Suppressor macrophage treated with lipopolysaccharide for 1 hour (primary cell): Measurements from ENCODE around the gene CCDC40.
"Not testable (repeated sequence)": the region's sequence is repeated elsewhere in the genome, so short reads cannot be mapped to it uniquely, and the experiment has no call there.

Experiments used
- DNase-seq, 3 donors: peaks; one replicate each; pipeline ENCODE4 v3.0.0-alpha.2; 2020 to 2022

Gene CCDC40

DNA sequence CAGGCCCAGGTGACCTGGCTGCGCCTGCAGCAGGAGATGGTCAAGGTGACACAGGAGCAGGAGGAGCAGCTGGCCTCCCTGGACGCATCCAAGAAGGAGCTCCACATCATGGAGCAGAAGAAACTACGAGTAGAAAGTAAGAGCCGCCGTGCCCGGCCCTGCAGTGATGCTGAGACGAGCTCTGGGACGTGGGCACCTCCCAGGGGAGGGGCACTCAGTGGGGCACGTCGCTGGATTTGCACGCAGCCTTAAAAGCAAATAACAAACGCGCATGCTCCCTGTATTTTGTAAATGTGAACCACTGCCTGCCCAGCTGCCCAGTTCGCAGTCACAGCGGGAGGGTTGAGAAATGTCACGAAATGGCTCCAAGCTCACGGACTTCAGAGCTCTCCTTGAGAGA, 49.6 kb downstream of the CCDC40 start:
- no peak for DNase-seq

DNA sequence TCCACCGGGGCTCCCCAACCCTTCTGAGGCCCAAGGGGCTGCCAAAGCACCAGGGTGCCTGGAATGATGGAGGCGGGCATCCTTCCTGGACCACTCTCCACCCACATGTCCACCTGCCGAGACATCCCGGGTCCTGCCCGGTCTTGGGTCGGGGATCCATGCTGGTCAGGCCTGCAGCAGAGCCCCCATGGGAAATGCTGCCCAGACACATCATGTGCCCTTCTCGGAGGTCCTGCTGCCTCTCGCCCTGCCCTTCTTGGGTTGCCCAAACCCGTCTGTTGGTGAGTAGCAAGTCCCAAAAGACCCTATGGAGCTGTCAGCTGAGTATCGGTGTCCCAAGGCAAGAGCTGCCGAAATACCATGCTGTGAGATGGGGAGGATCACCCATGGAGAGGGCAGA, 50.2 kb downstream of the CCDC40 start:
- no peak for DNase-seq

DNA sequence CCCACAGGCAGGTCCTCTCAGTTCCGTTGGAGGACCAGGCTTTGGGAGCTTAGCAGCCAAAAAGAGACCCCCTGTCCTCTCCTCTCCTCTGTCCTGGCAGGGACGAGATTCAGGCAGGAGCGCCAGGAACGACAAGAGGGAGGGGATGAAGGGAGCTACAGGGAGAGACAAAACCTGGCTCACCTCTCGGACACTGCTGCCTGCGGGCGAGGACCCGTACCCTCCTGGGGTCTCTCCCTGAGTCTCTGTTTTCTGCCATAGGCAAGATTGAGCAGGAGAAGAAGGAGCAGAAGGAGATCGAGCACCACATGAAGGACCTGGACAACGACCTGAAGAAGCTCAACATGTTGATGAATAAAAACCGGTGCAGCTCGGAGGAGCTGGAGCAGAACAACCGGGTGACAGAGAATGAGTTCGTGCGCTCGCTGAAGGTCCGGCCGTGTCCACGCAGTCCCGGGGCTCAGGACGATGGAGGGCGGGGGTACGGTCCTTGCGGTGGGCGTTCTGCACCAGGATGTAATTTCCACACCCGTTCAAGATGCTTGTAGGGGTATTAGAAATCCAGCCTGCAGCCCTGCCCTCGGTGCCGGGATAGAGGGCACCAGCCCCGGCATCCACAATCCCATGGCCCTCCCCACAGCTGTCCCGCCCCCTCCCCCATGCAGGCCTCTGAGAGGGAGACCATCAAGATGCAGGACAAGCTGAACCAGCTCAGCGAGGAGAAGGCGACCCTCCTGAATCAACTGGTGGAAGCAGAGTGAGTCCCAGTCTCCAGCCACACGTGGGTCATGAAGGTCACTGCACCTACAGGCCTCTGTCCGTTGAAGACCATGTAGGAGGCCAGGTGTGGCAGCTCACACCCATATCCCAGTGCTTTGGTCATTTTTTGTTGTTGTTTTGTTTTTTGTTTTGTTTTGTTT, 51.2 kb downstream of the CCDC40 start:
- no peak for DNase-seq

DNA sequence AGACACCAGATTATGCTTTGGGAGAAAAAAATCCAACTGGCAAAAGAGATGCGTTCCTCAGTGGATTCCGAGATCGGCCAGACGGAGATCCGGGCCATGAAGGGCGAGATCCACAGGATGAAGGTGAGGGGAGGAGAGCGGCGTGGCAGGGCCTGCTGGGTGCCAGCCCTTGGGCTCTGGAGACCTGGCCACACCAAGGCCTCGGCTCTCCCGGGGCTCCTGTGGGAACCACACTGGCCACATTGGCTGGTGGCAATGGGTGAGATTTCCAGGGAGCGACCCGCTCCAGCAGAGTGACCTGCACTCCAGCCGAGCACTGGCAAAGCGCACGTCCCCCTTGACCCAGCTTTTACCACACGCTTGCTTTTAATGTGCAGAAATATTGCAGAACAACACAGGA, 53.3 kb downstream of the CCDC40 start:
- no peak for DNase-seq

DNA sequence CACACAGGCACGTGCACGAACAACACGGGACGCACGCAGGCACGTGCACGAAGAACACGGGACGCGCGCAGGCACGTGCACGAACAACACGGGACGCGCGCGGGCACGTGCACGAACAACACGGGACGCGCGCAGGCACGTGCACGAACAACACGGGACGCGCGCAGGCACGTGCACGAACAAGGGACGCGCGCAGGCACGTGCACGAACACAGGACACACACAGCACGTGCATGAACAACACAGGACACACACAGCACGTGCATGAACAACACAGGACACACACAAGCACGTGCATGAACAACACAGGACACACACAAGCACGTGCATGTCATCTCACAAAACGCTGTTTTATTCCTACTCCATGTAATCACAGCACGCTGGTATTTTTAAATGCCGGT, 53.7 kb downstream of the CCDC40 start:
- not testable (repeated sequence) for DNase-seq

DNA sequence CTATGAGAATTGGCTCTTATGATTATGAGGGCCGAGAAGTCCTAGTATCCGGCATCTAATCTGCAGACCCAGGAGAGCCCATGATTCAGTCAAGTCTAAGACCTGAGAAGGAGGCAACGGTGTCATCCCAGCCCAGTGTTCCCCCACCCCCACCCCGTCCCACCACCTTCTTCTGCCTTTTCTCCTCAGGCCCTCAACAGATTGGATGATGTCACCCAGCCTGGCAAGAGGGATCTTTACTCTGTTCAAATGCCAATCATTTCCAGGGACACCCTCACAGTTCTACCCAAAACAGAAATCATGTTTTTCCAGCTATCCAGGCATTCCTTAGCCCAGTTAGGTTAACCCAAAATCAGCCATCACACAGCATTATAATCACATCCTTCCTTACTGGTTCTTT, 54.9 kb downstream of the CCDC40 start:
- DNase-seq = peak; percentile 55 to 66 (median 61)

DNA sequence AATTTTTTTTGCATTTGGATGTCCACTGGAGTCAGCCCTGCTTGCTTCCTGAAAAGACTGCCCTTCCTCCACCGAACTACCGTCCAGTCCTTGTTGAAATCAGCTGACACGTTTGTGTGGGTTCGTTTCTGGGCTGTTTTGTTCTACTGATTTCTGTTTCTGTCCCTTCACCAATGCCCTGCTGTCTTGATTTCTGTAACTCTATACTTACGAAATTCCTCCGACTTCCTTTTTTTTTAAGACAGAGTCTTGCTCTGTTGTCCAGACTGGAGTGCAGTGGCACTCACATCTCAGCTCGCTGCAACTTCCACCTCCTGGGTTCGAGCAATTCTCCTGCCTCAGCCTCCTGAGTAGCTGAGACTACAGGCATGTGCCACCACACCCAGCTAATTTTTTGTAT, 56.5 kb downstream of the CCDC40 start:
- peak; percentile 87 to 94 (median 92) for DNase-seq

DNA sequence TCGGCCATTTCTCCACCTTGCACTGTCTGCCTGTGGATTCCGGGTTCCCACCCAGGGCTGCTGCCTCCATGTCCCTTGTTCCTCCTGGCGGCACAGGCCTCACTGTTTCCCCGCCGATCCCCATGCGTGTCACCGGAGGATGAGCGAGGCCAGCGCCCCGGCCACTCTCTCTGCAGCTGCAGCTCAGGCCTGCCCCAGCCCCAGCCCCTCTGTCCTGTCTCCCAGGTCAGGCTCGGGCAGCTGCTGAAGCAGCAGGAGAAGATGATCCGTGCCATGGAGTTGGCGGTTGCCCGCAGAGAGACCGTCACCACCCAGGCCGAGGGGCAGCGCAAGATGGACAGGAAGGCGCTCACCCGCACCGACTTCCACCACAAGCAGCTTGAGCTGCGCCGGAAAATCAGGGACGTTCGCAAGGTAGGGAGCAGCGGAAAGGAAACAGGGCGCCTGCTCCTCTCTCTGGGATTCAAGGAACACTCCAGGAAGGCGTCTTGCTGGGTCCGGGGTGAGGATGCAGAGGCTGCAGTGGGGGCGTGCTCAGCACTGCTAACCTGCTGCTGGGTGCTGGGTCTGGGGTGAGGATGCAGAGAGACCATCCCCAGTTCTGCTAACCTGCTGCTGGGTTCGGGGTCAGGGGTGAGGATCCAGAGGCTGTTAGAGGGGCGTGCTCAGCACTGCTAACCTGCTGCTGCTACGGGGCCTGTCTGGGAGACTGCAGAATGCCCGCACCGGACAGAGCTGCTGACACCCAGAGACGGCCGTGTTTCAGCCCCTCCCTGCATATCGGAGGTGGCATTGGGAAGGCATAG, 58.8 kb downstream of the CCDC40 start:
- no peak for DNase-seq

DNA sequence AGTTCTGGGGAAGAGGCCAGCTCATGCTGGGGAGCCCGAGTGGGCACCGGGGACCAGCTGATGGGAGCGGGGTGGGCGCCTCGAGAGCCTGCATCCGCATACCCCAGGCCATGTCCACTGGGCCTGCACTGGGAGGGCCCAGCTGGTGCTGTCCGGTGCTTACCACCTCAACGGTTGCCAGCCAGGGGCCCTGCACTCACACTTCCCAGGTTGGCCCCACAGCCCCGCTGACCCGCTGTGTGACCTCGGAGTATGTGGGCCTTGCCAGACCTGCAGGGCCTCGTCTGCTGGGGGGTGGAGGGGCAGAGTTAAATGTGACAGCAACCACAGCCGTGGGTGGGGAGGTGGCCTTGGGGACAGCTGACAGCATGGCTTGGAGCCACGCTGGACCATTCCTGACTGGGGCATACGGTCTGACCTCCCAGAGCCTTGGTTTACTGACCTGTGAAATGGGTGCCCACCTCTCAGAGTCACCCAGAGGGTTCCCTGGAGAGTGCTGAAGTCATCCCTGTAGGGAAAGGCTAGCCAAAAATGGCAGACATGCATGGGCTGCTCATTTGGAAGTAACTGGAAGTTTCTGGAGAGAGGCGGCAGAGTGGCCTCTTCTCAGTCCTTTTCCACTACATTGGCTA, 59.5 kb downstream of the CCDC40 start:
- peak in 1 of 3 donors; percentile 14 for DNase-seq

DNA sequence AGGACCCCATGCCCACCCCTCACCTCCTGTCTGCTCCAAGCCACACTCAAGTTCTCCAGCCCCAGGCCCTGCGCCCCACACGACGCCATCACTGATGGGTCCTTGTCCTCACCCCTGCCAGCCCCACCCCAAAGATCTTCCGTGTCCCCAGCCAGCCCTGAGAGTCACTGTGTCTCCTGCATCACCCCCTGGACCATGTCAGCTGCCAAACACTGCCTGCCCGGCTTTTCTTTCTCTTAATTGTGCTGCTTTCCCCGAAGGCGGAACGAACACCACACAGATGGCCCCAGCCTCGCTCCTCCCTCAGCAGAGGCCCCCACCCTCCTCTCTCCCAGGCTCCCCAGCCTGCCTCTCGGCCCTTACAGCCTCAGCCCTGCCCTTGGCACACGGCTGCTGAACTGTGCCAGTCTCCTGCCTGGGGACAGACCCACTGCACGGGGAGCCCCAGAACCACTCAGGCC, 60.1 kb downstream of the CCDC40 start:
- no peak for DNase-seq

DNA sequence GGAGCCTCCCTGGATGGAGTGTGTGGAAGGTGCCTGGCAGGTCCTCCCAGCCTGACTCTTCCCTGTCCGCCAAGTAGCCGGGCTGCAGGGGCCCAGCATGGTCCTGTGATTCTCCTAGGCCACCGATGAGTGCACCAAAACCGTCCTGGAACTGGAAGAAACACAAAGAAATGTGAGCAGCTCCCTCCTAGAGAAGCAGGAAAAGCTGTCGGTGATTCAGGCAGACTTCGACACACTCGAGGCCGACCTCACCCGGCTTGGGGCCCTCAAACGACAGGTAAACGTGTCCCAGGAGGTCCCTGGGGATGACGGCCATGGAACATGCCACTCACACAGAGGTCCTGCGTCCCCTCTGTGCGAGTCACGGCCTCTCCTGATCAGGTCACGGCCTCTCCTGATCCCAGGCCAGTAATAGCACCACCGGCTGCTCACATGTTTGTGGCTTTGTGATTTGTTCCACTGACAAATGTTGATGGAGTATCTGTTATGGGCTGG, 60.7 kb downstream of the CCDC40 start:
- DNase-seq = no peak

DNA sequence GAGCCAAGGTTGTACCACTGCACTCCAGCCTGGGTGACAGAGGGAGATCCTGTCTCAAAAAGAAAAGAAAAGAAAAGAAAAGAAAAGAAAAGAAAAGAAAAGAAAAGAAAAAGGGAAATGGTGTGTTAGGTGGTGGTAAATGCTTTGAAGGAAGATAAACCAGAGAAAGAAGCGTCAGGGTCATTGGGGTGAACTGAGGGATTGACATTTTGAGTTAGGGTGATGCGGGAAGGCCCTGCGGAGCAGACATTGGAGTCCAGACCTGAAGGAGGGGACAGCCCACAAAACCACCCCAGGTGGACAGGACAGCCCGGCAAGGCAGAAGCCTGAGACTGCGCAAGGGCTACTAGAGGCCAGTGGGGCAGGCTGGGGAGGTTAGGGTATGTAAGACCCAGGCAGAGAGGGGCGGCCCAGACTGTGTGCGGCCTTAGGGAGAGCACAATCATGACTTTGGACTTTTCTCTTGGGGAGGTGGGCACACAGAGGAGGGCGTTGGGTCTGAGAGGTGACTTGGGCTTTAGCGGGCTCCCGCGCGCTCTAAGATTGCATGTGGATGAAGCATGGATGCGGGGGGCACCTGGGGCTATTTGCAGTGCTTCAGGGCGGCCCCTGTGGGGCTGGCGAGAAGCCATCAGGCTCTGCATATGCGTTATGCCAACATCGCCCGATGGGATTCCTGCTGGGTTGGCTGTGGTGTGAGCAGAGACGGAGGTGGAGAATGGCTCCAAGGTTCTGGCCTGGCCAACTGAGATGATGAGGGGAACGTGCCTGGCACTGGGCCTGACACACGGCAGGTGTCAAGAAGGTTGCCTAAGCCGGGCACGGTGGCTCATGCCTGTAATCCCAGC, 61.6 kb downstream of the CCDC40 start:
- DNase-seq = no peak

DNA sequence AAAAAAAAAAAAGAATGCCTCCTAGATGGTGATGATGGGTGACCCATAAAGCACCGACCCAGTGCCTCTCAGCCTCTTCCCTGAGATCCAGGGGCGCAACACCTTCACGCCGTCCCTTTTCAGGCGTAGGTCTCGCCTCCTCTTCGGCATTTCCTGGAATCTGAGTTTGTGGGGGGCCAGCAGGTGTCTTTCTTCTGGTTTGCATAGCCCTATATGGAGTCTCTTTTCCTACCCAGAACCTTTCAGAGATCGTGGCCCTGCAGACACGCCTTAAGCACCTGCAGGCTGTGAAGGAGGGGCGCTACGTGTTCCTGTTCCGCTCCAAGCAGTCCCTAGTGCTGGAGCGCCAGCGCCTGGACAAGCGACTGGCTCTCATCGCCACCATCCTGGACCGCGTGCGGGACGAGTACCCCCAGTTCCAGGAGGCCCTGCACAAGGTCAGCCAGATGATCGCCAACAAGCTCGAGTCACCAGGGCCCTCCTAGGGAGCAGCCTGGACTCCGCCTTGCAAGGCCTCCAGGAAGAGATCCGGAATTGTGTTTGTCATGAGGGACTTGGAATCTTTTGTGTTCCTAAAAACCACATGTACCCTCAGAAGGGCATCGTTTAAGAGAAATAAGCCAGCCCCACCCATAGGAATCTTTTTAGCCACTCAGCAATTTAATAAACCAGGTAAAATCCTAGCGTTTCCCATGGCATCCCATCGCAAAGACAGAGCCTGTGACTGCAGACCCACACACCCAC, 63.0 kb downstream of the CCDC40 start:
- DNase-seq = no peak

DNA sequence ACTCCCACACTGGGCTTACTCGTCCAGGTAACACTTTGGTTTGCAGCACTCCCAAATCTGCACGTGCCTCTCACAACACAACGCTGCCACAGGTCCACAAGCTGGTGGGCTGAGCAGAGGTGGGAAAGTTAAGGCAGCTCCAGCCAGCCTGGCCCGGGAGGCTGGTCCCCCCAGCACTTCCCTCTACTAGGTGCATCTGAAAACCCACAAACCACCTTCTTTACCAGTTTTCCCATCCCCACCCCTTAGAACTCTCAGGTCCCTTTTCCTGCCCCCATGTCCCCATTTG, 63.5 kb downstream of the CCDC40 start:
- no peak for DNase-seq

DNA sequence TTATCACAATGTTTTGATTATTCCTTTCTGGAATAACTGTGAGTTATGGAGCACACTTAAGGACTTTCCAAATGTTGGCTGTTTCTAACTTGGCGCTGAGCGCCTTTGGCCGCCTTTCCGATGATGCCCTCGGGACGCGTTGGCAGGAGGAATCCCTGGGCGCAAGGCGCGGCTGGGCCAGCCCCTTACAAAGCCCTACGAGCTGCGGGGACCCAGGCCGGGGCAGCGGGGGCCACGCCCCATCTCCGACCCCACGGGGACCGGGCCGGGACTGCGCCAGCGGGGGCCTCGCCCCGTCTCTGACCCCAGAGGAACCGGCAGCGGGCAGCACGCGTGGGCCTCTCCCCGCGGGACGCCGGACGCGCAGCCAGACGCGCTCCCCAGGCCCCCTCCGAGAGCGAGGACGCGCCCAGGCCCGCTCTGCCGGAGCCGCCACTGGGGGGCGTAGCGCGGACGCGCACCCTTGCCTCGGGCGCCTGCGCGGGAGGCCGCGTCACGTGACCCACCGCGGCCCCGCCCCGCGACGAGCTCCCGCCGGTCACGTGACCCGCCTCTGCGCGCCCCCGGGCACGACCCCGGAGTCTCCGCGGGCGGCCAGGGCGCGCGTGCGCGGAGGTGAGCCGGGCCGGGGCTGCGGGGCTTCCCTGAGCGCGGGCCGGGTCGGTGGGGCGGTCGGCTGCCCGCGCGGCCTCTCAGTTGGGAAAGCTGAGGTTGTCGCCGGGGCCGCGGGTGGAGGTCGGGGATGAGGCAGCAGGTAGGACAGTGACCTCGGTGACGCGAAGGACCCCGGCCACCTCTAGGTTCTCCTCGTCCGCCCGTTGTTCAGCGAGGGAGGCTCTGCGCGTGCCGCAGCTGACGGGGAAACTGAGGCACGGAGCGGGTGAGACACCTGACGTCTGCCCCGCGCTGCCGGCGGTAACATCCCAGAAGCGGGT, 64.8 kb downstream of the CCDC40 start, which contains the start of gene GAA:
Gene GAA (plus strand): TSS at position 571 of the 935 bp plus-strand sequence. CDS start 3,006 bp downstream, outside the sequence.
- DNase-seq = peak; percentile 89 to 98 (median 97)

DNA sequence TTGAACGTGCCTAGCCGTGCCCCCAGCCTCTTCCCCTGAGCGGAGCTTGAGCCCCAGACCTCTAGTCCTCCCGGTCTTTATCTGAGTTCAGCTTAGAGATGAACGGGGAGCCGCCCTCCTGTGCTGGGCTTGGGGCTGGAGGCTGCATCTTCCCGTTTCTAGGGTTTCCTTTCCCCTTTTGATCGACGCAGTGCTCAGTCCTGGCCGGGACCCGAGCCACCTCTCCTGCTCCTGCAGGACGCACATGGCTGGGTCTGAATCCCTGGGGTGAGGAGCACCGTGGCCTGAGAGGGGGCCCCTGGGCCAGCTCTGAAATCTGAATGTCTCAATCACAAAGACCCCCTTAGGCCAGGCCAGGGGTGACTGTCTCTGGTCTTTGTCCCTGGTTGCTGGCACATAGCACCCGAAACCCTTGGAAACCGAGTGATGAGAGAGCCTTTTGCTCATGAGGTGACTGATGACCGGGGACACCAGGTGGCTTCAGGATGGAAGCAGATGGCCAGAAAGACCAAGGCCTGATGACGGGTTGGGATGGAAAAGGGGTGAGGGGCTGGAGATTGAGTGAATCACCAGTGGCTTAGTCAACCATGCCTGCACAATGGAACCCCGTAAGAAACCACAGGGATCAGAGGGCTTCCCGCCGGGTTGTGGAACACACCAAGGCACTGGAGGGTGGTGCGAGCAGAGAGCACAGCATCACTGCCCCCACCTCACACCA, 65.7 kb downstream of the CCDC40 start:
- DNase-seq = peak; percentile 60 to 74 (median 61)

DNA sequence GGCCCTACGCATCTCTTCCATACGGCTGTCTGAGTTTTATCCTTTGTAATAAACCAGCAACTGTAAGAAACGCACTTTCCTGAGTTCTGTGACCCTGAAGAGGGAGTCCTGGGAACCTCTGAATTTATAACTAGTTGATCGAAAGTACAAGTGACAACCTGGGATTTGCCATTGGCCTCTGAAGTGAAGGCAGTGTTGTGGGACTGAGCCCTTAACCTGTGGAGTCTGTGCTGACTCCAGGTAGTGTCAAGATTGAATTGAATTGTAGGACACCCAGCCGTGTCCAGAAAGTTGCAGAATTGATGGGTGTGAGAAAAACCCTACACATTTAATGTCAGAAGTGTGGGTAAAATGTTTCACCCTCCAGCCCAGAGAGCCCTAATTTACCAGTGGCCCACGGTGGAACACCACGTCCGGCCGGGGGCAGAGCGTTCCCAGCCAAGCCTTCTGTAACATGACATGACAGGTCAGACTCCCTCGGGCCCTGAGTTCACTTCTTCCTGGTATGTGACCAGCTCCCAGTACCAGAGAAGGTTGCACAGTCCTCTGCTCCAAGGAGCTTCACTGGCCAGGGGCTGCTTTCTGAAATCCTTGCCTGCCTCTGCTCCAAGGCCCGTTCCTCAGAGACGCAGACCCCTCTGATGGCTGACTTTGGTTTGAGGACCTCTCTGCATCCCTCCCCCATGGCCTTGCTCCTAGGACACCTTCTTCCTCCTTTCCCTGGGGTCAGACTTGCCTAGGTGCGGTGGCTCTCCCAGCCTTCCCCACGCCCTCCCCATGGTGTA, 66.4 kb downstream of the CCDC40 start:
- no peak for DNase-seq

DNA sequence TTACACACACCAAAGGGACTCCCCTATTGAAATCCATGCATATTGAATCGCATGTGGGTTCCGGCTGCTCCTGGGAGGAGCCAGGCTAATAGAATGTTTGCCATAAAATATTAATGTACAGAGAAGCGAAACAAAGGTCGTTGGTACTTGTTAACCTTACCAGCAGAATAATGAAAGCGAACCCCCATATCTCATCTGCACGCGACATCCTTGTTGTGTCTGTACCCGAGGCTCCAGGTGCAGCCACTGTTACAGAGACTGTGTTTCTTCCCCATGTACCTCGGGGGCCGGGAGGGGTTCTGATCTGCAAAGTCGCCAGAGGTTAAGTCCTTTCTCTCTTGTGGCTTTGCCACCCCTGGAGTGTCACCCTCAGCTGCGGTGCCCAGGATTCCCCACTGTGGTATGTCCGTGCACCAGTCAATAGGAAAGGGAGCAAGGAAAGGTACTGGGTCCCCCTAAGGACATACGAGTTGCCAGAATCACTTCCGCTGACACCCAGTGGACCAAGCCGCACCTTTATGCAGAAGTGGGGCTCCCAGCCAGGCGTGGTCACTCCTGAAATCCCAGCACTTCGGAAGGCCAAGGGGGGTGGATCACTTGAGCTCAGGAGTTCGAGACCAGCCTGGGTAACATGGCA, 67.1 kb downstream of the CCDC40 start:
- DNase-seq = no peak
